Muscle of back (tissue), 11 donors: ENCODE data around the gene CST6. TPM values are rescaled to one million over a fixed set of nuclear protein-coding genes. Genes with fewer than 3 reads are reported as not detected.
"Not testable (repeated sequence)": the region's sequence is repeated elsewhere in the genome, so short reads cannot be mapped to it uniquely, and the experiment has no call there.

ENCODE experiments used
- DNase-seq, 3 donors: peaks; one replicate each; pipeline versions ENCODE4 v3.0.0 to v3.0.0-alpha.2; 2013
- polyA plus RNA-seq, 10 donors: library from polyadenylated mRNA; unstranded; fragments of 120-200 nt; gene quantifications; one replicate each; pipeline ENCODE4 v1.2.1, GENCODE V29; 2013; ENCODE audit not compliant: insufficient read length in 10 of 10

The CST6 gene
- polyA plus RNA-seq, 10 donors, result not detected

DNA sequence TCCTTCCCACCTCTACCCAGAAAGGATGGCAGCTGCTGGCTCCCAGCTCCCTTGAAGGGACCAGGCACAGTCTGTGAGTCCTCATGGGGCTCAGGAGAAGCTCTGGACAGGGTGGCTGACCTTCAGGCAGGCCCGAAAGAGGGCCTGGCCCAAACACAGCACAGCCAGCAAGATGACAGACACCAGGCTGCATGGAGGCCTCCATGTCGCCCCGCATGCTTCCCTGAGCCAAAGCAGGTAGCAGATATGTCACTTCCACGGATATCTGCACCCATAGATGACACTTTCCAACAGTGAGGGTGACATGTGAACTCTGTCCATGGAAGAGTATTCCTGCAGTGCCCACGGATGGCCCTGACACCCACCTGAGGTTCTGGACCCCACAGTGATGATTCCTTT is 28.2 kb upstream of the CST6 start:
- DNase-seq, result no peak

DNA sequence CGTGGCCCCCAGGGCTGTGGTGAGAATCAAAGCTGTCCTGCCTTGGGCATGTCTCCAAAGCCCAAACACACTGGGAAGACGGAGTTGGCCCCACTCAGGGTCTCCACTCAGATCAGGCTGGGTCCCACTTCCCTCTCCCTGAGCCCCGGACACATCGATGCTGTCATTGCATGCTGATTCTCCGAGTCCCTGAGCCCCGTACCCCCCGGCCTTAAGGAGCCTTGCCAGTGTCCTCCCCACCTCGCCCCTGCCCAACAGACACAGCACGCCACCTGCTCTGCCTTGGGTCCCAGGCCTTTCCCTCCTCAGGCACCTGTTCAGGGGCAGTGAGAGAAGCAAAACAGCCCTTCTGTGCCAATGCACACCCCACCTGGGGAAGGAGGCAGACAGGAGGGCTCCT is 24.5 kb upstream of the CST6 start:
- DNase-seq, result no peak

DNA sequence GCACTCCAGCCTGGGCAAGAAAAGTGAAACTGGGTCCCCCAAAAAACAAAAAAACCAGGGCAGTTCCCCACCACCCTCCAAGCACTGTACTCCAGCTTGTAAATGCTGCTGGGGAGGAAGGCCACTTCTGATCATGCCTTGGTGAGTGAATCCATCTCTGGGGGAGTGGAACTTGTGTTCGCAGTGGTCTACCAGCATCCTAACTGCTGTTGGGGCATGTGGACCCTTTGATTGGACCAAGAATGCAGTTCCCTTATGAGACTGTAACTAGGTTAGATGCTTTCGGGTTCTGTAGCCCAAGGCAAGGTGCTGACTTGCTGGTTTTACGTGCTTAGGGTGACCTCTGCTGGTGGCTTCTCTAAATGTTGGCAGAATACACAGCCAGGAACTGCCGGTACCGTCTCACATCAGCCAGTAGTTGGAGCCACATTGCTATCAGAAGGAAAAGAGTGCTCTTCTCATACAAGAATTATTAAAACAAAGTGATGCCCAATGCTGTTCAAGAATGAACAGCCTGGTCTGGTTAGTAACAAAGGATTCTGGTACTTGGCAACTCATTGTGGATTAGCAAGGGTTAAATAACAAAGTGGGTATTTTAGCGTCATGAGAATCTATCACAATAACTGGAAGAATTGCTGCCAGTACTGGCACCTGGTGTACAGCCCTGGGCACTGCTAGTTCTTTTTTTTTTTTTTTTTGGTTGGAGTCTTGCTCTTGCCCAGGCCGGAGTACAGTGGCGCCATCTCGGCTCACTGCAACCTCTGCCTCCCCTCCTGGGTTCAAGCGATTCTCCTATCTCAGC is 22.8 kb upstream of the CST6 start:
- DNase-seq, result peak; percentile 94 to 96 (median 95)

DNA sequence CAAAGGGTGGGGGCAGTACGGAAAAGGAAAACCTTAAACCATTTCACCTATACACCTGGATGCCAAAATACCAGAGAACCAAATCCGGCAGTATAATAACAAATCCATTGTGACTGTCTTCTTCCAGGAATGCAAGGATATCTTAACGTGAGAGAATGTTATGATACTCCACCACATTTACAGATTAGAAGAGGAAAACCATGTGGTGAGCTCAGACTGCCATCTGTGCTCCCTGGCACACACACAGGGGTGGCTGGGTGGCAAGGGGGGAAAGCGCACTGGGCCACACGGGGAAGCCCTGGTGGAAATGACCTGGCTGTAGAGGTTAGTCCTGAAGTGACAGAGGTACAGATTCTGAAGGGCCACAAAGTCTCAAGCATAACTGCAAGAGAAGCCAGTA is 19.8 kb upstream of the CST6 start:
- DNase-seq, result no peak

DNA sequence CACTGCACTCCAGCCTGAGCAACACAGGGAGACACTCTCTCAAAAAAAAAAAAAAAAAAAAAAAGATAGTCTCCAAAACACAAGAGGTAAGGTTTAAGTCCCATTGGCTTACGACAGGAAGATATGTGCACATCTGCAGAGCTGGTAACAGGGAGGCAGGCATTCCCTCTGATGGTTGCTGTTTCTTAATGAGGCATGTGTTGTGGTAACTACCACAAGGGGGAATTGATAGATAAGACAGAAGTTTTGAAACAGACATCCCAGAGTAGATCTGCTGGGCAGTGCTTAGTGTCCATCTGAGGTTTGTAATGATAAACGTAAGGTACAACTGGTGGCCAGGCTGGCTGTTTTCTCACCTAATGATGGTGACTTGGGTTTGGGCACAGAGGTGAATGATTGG is 14.5 kb upstream of the CST6 start:
- no peak for DNase-seq

DNA sequence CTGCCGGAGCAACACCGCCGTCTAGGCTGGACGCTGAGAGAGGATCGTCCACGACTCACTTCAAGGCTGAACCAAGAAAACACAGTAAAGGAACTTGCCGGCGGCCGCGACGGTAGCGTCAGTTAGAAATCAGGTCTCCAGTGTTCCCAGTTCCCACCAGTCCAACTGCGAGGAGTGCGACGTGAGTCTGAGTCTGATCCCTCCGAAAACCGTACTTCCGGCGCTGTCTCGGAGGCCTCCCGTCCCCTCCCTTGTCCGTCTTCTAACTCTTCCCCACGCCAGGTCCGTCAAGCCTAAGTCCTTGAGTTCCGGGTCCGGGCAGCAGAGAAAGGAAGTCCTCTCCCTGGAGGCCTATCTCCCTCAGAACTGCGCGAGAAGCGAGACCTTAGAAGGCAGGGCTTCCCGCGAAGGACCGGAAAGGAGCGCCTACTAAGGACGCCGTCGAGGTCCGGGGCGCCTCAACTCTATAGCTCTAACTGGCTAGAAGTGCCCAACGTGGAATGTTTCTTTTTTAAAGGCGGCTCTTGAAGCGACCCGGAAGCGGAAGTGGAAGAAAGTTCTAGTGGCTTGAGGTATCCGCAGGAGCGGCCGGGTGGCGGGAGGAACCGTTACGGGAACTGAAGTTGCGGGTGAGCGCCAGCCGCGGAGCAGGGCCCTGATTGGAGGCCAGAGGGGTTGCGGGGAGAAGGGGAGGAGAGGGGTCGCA is 9.7 kb upstream of the CST6 start, which contains the start of the genes BANF1 and EIF1AD:
TSS of gene BANF1 (plus strand) at position 562 of the 706 bp plus-strand sequence. CDS start 748 bp downstream, outside the sequence.
TSS of gene EIF1AD (minus strand) at position 216 of the 706 bp plus-strand sequence. CDS start 1,768 bp downstream, outside the sequence.
- DNase-seq, result peak; percentile 98 to 99 (median 99)

DNA sequence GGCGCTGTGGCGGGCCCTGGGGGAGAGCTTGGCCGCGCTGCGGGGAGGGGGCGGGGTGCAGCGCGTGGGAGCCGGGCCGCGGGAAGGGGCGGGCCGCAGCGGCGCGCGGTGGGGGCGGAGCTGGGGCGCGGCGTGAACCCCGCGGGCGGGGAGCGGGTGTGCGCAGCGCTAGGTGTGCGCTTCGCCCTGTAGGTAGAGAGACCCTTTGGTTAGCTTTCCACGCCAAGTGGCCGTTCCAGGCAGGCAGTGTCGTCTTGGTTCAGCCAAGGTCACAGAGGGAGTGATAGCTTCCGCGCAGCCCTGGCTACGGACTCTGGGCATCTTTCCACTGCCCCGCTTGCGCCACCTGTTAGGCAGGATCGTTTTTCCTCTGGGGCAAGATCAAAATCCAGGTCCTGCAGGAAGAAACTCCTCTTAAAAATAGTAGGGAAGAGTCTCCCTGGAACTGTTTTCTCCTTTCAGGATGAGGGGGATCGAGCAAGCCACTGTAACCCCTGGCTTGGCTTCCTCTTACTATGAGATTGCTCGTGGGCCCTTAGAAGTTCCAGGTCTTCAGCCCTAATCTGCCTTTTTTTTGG is 9.1 kb upstream of the CST6 start:
- no peak for DNase-seq

DNA sequence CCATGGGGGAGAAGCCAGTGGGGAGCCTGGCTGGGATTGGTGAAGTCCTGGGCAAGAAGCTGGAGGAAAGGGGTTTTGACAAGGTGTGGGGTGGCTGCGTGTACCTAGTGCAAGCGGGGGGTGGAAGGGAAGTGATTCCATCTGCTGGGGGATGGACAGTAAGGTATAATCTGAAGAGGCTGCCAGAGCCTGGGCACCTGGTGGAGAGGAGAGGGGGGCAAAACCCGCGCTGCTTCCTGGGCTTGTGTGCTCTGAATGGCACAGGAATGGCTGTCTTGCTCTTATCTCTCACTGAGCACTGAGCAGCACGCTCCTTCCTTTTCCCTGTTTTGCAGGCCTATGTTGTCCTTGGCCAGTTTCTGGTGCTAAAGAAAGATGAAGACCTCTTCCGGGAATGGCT is 8.5 kb upstream of the CST6 start:
- DNase-seq, result no peak

DNA sequence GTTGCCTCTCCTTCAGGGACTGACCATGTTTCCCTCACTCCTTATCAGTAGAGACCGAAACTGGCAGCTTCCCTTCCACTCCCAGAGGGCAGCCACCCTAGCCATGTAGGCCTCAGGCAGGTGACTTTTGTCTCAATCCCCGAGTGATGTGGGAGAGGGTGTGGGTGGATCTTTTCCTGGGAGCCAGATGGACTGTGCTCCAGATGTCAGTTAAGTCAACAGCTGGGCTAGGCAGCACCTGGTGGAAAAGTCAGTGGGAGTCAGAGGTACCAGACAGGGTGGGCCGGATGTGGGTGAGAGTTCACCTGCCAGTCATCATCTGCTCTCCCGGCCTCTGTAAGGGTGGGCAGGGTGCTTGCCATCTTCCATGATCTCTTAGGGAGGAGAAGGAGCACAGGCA is 7.6 kb upstream of the CST6 start:
- DNase-seq, result no peak

DNA sequence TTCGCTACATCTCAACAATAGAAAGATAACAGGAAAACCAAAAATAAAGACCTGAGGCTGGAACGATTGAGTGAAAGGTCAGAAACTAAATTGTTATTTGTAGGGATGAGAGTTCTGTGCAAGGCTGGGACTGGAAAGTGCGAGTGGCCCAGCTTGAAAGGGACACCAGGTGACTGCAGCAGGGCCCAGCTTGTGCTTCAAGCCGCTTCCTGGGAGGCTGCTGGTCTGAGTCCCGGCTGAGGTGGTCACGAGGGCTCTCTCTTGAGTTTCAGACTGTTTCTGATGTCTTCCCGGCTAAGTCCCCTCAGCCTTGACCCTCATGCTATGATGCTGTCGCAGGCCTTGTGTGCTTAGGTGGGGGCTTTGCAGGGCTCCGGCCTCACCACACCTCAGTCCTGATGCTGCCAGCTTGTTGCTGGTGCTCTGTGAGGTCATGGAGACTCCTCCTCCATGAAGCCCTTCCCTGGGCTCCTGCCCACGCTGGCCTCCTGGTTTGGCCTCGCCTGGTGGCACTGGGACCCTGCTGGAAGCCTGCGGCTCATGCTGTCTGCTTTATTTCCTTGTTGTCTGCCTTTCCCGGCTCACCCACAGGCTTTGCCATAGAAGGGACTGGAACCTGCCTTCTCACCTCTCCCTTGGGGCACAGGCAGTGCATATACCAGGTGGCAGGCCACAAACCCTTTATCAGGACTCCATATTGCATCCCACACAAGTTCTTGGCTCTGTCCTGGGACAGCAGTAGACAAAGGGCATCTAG is 5.5 kb upstream of the CST6 start:
- DNase-seq, result no peak

DNA sequence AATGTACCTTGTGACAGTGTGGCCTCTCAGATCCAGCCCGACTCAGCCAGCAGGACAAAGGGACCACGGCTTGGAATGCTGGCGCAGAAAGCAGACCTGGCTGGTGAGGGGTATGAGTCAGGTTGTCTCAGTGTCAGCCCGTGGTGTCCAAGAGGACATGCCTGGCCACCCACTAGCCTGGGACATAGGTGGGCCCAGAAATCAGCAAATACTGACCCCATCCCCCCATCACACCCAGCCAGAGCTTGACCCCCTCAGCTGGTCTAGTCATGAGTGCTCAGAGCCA is 5.0 kb upstream of the CST6 start:
- DNase-seq, result no peak

DNA sequence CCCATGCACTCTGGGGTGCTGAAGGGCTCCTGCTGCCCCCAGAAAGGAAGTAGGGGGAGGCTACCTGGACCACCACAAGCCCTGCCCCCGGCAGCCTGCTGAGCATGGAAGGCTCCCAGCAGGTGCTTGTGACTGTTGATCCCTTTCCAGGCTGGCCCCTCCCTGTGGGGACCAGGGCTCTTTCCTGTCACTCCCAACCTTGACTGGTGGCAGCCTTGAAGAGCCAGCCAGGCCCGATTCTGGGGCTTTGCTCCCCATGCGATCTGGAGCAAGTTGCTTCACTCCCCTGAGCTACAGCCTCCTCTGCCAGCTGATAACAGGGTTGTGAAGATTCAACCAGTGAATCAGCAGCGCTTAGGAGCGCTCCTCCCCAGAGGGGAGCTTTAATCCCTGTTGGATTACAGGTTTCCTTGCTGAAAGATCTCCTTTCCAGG is 4.6 kb upstream of the CST6 start:
- DNase-seq, result no peak

DNA sequence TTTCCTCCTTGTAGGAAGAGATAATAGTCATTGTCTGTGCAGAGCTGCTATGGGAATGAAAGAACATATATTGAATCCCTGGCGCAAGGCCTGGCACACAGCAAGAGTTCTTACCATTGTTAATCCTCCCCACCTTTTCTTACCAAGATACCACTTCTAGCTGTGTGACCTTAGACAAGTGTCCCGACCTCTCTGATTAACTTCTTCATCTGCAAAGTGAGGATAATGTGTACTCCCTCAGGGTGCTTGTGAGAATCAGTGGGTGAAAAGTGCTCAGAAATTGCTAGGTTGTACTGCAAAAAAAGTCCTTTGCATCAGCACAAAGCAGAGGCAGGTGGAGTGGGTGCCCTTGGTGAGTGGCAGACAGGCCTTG is 3.7 kb upstream of the CST6 start:
- no peak for DNase-seq

DNA sequence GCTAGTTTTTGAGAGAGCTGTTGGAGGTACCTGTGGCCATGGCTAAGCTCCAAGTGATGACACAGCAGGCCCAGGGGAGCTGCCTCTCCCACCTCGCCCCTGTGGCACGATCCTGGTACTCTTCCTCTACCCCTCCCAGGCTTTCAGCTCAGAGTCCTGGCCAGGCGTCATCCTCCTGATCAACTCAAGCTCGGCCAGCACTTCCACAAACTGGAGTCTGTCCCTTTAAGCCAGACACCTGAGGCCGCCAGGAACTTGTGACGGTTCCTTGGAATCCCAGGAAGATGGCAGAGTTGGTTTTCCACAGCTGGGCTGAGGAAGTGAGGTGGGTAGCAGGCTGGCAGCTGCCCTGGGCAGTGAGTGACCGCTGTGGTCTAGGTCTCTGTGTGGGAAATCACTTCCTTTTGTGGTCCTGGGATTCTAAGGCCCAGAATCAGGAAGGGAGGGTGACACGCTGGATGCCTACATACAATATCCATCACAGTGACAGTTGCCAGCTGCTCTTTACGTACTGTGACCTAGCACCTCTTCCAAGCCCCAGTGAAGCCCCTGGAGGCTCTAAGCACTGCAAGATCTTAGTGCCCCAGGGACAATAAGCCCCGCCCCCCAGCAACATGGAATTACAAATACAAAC is 3.2 kb upstream of the CST6 start:
- DNase-seq, result no peak

DNA sequence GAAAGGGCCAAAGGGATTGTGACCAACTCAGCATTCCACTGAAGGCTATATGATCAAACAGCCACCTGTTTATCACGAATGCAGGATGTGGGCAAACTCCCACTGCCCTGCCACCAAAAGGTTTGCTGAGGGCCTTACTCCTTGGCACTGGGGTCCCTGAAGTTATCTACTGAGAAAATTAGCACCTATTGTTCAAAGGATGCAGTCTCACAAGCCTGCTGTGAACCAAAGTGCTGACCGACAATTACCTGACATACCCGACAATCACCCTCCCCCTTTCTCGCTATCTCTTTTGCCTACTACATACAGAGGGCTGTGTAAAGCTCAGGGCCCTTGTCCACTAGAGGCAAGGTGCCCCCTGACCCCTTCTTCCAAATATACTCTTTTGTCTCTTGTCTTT is 1.8 kb upstream of the CST6 start:
- not testable (repeated sequence) for DNase-seq

DNA sequence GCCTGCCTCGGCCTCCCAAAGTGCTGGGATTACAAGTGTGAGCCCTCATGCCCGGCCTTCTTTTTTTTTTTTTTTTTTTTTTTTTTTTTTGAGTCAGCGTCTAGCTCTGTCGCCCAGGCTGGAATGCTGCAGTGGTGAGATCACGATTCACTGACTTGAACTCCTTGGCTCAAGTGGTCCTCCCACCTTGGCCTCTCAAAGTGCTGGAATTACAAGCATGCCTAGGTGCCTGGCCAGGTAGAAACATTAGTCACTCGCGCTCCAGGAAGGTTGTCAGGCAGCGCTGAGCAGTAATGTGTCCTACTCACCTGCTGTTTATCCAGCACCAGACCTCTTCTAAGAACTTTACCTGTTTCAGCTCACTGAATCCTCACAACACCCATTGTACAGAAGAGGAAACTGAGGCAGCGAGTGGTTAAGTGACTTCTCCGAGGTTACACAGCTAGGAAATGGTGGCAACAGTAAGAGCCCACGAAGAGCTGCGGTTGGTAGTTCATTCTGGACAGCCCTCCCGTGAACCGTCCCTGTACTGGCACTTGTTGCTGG is 496 bp upstream of the CST6 start:
- no peak for DNase-seq

DNA sequence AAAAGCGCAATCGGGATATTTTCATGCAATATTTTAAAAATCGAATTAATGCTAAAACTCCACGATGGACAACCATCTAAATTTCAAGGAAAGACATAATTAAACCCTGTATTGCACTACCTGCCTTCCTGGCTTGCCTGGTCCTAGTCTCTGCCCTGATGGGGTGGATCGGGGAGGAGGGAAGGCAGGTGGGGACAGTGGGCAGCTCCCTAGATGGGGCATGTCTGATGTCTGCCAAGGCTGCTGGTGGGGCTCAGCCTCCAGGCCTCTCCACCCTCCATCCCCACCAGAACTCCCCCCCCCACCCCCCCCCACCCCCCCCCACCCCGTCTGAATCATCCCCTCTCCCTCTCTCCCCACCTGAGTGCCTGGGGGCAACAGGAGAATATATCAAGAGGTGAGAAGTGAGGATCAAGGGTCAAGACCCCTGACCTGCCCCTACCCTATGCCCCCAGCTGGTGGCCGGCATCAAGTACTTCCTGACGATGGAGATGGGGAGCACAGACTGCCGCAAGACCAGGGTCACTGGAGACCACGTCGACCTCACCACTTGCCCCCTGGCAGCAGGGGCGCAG is 650 bp downstream of the CST6 start:
- DNase-seq, result no peak

DNA sequence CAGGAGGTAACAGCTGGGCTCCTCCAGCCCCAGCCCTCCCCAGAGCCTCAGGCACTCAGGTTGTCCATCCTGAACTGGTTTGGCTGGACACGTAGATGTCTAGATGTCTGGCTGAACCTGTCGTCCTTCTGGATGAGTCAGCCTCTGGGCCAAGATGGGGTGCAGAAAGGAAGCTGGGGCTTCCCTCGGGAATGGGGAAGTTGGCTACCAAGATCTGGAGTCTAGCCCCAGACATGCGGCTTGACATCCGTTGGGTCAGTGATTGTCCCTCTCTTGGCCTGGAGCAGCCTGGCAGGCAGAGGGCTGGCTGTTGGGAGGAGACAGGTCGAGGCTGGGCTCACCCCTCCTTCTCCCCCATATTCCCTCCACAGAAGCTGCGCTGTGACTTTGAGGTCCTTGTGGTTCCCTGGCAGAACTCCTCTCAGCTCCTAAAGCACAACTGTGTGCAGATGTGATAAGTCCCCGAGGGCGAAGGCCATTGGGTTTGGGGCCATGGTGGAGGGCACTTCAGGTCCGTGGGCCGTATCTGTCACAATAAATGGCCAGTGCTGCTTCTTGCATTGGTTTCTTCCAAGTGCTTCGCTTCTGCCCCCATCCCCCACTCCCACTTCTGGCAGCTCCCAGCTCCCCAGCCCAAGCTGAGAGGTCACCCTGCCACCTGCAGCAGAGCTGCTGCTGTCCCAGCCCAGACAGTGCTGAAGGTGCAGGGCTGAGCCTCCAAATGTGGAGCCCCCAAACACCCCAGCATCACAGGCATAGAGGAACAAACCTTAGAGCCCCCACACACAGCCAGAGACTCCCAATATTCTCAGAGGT is 1.3 kb downstream of the CST6 start:
- DNase-seq, result no peak

DNA sequence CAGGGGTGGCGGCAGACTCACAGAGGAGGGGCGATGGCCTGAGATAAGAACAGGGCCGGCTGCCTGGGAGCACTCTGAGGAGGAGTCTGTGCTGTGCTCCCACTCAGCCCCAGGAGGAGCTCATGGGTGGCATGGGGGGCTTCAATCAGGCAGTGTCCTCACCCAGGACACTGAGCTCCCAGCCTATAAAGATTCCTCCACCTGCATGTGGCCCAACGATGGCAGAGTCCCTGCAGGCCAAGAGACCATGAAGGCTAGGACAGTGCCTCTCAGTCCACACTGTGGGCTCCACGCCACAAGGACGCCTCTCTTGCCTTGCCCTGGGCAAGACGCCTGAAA is 1.9 kb downstream of the CST6 start:
- DNase-seq, result no peak

DNA sequence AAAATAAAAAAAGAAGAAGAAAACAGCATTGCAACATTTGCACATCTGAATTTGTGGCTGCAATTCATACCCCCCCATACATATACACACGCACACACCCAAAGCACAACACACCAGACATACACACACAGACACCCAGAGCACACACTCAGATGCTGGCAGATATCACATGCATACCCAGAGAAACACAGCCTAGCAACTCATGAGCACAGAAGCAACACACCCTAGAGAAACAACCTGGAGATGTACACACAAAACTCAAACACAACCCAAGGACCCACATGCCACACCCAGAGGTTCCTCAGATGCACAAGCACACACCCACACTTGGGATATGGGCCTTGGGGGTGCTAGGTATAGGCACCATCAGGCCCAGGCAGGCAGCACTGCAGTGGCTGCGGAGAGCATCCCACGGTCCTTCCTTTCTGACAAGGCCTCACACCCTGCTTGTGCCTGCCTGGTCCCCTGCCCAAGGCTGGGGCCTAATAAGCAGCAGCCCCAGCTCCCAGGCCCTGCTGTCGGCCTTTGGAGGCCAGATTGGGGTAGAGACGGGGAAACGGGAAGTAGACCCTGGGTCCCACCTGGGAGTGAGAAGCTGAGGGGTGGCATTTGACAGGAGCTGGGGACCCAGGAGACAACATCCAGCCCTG is 3.1 kb downstream of the CST6 start:
- no peak for DNase-seq
